DND-41 (cell line): Measurements from ENCODE around the gene CTBP2.
"Not testable (repeated sequence)": the region's sequence is repeated elsewhere in the genome, so short reads cannot be mapped to it uniquely, and the experiment has no call there.

ENCODE experiments used
- ATAC-seq: fragments of 200-7000 bp; cut with Tn5 transposase; 3 replicates; pipeline ENCODE4 v1.9.1; 2021; ENCODE audit warnings: low read depth; ENCODE audit not compliant: insufficient read depth
- DNase-seq: peaks from one replicate; pipeline ENCODE4 v3.0.0-alpha.2; 2020
- H2AFZ ChIP-seq: 2 replicates; pipeline ENCODE4 v1.6.0; 2012; ENCODE audit warnings: low read depth, low read length
- H3K27ac ChIP-seq: 2 replicates; pipeline ENCODE4 v1.5.1; 2012; ENCODE audit warnings: low read length, inconsistent platforms
- H3K27me3 ChIP-seq: fragments of 200-600 bp; sonication (generic); 2 replicates; pipeline ENCODE4 v1.6.0; 2012; ENCODE audit warnings: low read length, mild to moderate bottlenecking, inconsistent platforms; ENCODE audit not compliant: insufficient read depth, poor library complexity
- H3K36me3 ChIP-seq: 2 replicates; pipeline ENCODE4 v1.5.1; 2012; ENCODE audit warnings: low read length, inconsistent platforms; ENCODE audit not compliant: insufficient read depth
- H3K4me1 ChIP-seq: 2 replicates; pipeline ENCODE4 v1.5.1; 2012; ENCODE audit warnings: mild to moderate bottlenecking, low read length; ENCODE audit not compliant: insufficient read depth
- H3K4me2 ChIP-seq: 2 replicates; pipeline ENCODE4 v1.6.0; 2012; ENCODE audit warnings: mild to moderate bottlenecking, moderate library complexity, low read length, inconsistent platforms; ENCODE audit not compliant: insufficient read depth
- H3K4me3 ChIP-seq, 2 experiments: fragments of 200-600 bp in 1 of 2; shearing (Covaris generic) in 1 of 2; 2 replicates each; pipeline ENCODE4 v1.5.1; 2012 to 2016; ENCODE audit warnings: inconsistent platforms in 2 of 2, low read length in 2 of 2, mild to moderate bottlenecking in 2 of 2, low read depth in 1 of 2, moderate library complexity in 1 of 2
- H3K79me2 ChIP-seq: 2 replicates; pipeline ENCODE4 v1.6.0; 2012; ENCODE audit warnings: low read length, inconsistent platforms; ENCODE audit not compliant: insufficient read depth
- H3K9ac ChIP-seq: 2 replicates; pipeline ENCODE4 v1.6.0; 2012; ENCODE audit warnings: low read depth, mild to moderate bottlenecking, inconsistent platforms, low read length, moderate library complexity
- H3K9me3 ChIP-seq: 2 replicates; pipeline ENCODE4 v1.5.1; 2012; ENCODE audit warnings: low read length, moderate library complexity, mild to moderate bottlenecking, inconsistent platforms; ENCODE audit not compliant: insufficient read depth, severe bottlenecking
- H4K20me1 ChIP-seq: 2 replicates; pipeline ENCODE4 v1.6.0; 2012; ENCODE audit warnings: low read length; ENCODE audit not compliant: insufficient read depth
- EZH2 ChIP-seq: IDR thresholded peaks from 3 replicates; pipeline ENCODE4 v1.6.1; 2012; ENCODE audit warnings: borderline replicate concordance, low read depth, mild to moderate bottlenecking, moderate library complexity, low read length, inconsistent platforms; ENCODE audit not compliant: severe bottlenecking
- TF ChIP-seq, protein P1 (sequence below): IDR thresholded peaks from 2 replicates; pipeline ENCODE4 v1.5.1; 2012; ENCODE audit warnings: borderline replicate concordance, low read length, moderate library complexity, mild to moderate bottlenecking; ENCODE audit not compliant: poor library complexity, severe bottlenecking; ENCODE audit errors: extremely low read depth

The CTBP2 gene

DNA sequence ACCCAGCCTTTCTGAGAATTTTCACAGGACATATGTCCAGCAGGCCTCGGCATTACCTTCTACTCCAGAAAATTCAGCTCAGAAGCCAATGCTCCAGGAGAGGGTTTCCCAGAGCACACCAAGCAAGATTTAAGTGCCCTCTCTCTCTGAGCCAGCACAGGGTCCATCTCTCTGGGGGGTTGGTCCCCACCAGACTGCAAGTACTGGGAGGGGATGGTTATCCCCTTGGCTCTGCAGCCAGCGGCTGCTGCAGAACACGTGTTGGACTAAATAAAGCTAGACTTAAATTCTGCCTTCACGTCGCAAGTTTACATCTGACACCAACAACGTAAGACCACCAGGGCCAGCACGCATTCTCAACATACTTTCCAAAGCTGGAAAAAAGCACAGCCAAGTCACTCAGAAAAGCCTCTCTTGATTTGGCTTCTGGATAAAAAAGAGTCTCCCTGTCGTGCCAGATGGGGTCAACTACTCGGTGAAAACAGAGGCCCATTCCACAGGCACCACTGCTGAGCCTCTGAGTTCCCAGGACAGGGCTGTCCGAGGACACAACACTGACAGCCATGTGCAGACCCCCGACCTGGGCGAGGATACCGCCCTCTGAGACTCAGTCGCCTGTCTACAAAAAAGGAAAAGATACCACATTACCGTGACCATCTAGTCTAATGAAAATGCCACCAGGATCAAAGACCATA is 77.3 kb downstream of the CTBP2 start:
- H3K4me2 ChIP-seq, result no peak overlapping the region
- H3K27ac ChIP-seq, result no peak overlapping the region
- H4K20me1 ChIP-seq, result peaks cover 32% of the 10 kb centered on the region
- H2AFZ ChIP-seq, result no peak overlapping the region
- ATAC-seq, result no peak
- TF ChIP-seq EZH2, result no peak
- TF ChIP-seq, protein P1, sequence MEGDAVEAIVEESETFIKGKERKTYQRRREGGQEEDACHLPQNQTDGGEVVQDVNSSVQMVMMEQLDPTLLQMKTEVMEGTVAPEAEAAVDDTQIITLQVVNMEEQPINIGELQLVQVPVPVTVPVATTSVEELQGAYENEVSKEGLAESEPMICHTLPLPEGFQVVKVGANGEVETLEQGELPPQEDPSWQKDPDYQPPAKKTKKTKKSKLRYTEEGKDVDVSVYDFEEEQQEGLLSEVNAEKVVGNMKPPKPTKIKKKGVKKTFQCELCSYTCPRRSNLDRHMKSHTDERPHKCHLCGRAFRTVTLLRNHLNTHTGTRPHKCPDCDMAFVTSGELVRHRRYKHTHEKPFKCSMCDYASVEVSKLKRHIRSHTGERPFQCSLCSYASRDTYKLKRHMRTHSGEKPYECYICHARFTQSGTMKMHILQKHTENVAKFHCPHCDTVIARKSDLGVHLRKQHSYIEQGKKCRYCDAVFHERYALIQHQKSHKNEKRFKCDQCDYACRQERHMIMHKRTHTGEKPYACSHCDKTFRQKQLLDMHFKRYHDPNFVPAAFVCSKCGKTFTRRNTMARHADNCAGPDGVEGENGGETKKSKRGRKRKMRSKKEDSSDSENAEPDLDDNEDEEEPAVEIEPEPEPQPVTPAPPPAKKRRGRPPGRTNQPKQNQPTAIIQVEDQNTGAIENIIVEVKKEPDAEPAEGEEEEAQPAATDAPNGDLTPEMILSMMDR, result no peak
- H3K9ac ChIP-seq, result no peak overlapping the region
- H3K36me3 ChIP-seq, result no peaks in the 10 kb centered on the region; the same call in 1 of the 2 replicates
- H3K79me2 ChIP-seq, result peaks cover 55% of the 10 kb centered on the region
- H3K4me3 ChIP-seq, result no peak overlapping the region
- H3K4me1 ChIP-seq, result no peaks in the 10 kb centered on the region
- DNase-seq, result no peak
- no peaks in the 10 kb centered on the region for H3K27me3 ChIP-seq
- H3K9me3 ChIP-seq, result no peaks in the 10 kb centered on the region

DNA sequence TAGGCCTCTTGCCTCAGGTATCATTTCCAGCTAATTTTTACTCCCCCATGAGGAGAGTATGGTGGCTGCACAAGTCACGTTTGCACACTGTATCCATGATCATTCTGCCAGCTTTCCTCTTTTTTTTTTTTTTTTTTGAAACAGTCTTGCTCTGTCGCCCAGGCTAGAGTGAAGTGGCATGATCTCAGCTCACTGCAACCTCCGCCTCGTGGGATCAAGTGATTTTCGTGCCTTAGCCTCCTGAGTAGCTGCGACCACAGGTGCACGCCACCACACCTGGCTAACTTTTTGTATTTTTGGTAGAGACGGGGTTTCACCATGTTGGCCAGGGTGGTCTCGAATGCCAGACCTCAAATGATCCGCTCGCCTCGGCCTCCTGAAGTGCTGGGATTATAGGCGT is 77.9 kb downstream of the CTBP2 start:
- Histone ChIP-seq H3K79me2 (peaks cover 51% of the 10 kb centered on the region), H4K20me1 (peaks cover 26% of the 10 kb centered on the region)
- H2AFZ ChIP-seq, DNase-seq, H3K4me3 ChIP-seq, ATAC-seq, H3K9ac ChIP-seq, H3K9me3 ChIP-seq, H3K36me3 ChIP-seq, H3K27ac ChIP-seq, H3K4me1 ChIP-seq, H3K27me3 ChIP-seq, H3K4me2 ChIP-seq: not testable (repeated sequence)

DNA sequence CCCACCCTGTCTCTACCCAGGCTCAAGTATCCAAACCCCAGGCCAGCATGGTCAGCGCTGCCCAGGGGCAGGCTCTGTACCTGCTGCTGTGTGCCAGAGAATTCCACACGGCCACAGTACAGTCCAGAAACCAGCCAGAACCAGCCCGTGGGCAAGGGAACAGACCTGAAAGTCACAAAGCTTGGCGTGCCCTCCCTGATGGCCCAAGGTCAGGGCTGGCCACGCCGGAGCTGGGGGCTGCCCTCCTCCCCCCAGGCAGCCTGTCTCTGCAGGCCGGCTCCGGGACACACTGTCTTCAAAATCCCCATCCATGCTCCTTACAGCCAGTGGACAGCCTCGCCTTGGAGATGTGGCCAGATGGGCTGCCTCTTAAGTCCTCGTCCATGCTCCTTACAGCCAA is 78.4 kb downstream of the CTBP2 start:
- Histone ChIP-seq H3K27me3 (no peaks in the 10 kb centered on the region), H3K9ac (no peak overlapping the region), H3K79me2 (peaks cover 56% of the 10 kb centered on the region), H2AFZ (no peak overlapping the region), H3K36me3 (no peaks in the 10 kb centered on the region), H4K20me1 (peaks cover 24% of the 10 kb centered on the region), H3K27ac (no peak overlapping the region), H3K9me3 (no peaks in the 10 kb centered on the region), H3K4me3 (no peak overlapping the region), H3K4me1 (no peaks in the 10 kb centered on the region), H3K4me2 (no peak overlapping the region)
- no peak for ATAC-seq
- no peak for TF ChIP-seq EZH2
- TF ChIP-seq, protein P1, result no peak
- no peak for DNase-seq

DNA sequence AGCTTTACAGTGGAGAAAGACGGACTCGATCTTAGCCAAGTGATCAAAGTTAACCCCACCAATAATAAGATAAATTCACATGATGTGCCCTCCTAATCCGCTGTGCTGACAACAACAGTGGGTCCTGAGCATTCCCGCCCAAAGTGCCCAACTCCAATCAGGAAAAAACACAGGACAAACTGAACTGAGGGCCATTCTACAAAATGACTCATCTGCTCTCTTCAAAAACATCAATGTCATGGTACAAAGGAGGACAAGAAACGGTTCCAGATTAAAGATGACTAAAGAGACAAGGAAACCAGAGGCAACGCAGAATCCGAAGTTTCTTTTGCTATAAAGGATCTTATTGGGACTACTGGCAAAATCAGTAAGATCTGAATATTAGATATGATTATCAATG is 79.4 kb downstream of the CTBP2 start:
- TF ChIP-seq, protein P1, result no peak
- TF ChIP-seq EZH2, result no peak
- H3K79me2 ChIP-seq, result peaks cover 64% of the 10 kb centered on the region
- no peaks in the 10 kb centered on the region for H3K36me3 ChIP-seq

More for the DNA sequence above, 79.4 kb downstream of the CTBP2 start:
- no peak overlapping the region for H3K9ac ChIP-seq
- no peak overlapping the region for H3K4me2 ChIP-seq
- no peaks in the 10 kb centered on the region for H3K9me3 ChIP-seq
- no peaks in the 10 kb centered on the region for H3K27me3 ChIP-seq
- no peak overlapping the region for H2AFZ ChIP-seq
- no peak for DNase-seq
- ATAC-seq, result no peak
- no peak overlapping the region for H3K27ac ChIP-seq
- H3K4me3 ChIP-seq, result no peak overlapping the region
- peaks cover 33% of the 10 kb centered on the region for H4K20me1 ChIP-seq
- H3K4me1 ChIP-seq, result no peaks in the 10 kb centered on the region
